HG02610 (cell line): Measurements from ENCODE around the gene FAF1.

Source experiments
- ATAC-seq: cut with Tn5 transposase; IDR thresholded peaks from one replicate; pipeline ENCODE4 v1.9.1; 2021; ENCODE audit warnings: mild to moderate bottlenecking, moderate library complexity; ENCODE audit not compliant: unreplicated experiment

Gene FAF1

GRCh38 chr1:50521703-50522102, 438.4 kb downstream of the FAF1 start:
- no peak for ATAC-seq

- ATAC-seq, result no peak
These were observed 442.6 kb downstream of the FAF1 start for GRCh38 chr1:50517488-50517887.

- ATAC-seq, result no peak
These were observed 444.0 kb downstream of the FAF1 start for GRCh38 chr1:50516056-50516455.

DNA sequence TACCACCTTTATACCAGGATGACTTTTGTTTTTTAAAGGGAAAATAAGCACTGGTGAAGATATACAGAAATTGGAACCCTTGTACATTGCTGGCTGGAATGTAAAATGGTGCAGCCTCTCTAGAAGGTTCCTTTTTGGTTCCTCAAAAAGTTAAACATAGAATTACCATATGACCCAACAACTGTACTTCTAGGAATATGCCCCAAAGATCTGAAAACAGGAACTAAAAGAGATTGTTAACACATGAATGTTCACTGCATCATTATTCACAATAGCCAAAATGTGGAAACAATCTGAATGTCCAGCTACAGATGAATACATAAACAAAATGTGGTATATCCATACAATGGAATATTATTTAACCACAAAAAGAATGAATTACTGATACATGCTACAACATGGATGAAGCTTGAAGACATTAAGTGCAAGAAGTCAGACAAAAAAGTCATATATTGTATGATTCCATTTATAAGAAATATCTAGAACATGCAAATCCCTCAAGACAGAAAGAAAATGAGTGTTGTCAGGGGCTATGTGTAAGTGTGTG, 452.0 kb downstream of the FAF1 start:
- ATAC-seq, result no peak

- ATAC-seq, result no peak
These were observed 454.6 kb downstream of the FAF1 start for GRCh38 chr1:50505427-50505826.

DNA sequence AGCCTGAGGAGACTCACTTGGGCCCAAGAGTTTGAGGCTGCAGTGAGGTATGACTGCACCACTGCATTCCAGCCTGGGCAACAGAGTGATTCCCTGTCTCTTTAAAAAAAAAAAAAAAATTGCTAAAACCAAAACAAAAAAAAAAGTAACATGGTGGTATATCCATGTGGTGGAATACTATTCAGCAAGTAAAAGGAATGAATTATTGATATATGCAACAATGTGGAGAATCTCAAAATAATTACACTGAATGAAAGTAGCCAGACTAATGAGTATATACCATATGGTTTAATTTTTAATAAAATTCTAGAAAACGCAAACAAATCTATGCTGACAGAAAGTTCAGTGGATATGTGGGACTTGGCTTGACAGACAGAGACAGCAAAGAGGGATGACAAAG, 456.6 kb downstream of the FAF1 start:
- ATAC-seq, result no peak

DNA sequence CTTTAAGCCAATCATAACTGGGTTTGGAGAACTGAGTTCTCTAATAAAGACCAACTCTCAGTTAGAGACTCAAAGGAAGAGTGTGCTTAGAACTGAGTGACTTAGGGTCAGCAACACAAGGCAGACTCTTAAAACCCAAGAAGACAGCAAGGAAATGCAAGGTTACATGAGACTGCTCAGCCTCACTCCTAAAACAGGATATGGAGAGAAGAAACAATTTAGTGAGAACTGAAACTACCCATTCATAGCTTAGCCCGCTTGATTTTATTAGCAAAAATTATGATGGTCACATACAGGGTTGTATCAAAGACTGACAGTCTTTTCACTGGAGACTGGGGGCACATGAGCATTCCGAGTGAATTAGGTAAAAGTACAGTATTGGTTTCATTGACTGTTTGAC, 457.9 kb downstream of the FAF1 start:
- ATAC-seq, result no peak

GRCh38 chr1:50497007-50497406, 463.1 kb downstream of the FAF1 start:
- ATAC-seq, result no peak

DNA sequence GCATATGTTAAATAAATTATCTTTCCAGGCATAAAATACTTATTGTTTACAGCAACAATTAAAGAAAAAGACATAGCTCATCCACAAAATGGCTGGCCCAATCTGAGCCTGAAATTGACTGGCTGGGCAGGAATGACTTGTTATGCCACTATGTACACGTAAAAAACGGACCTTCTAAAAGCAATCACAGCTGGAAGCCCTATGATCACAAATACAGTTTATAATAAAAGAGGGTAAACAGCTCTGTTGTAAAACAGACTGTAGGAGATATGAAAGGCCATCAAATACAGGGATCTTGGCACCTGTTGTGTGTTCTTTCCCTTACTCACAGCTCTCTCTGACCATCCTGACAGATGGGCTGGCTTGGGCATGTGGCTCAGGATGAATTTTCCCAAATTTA, 466.4 kb downstream of the FAF1 start:
- ATAC-seq, result no peak

- no peak for ATAC-seq
These were observed 467.9 kb downstream of the FAF1 start for GRCh38 chr1:50492142-50492541.

DNA sequence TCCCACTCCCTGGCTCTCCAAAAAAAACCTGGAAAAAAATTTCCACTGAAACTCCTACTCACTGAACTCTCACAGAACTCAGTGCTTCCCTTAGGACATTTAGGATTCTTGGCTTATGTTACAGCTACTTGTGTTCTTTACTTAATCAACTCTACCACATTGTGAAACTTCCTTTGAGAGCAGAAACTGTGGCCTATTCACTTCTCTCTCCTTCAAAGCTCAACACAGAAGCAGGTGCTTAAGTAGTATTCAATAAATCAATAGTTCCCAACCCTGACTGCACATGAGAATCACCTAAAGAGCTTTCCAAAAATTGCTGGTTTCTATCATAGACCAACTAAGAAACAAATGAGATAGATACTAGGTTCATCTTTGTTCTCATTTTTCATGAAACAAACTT, 468.9 kb downstream of the FAF1 start:
- ATAC-seq, result no peak

DNA sequence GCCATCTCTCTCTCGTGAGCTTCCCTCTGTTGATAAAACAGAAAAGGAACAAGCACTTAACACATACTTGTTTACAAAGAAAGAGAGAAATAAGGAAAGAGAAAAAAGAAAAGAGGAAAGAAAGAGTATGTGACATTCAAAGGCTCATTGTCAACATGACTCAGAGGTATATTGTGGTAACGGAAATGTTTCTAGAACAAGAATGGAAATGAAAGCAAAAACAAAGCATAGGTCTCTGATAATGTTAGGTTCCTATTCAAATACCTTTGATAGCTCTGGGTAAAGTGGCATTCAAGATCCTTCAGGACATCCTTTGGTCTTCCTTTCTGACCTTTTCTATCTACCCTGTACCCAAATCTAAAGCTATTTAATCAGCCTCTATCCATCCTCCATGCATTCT, 469.4 kb downstream of the FAF1 start:
- no peak for ATAC-seq

DNA sequence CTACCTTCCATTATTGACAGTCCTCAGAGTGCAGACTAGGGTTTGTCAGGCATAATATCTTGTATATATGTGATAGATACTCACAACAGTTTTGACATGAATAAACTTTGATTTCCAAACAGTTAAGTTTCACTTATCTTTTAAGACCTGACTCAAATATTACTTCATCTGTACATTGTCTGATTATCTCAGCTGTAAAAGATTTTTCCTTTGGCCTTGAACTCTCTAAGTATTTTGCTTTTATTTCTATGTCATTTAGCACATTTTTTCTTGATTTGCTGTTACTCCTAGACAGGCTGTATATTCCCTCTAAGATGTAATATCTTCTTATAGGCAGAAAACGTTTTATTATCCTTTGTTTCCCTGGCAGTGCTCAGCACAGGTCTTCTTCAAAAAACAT, 471.2 kb downstream of the FAF1 start:
- ATAC-seq, result no peak

DNA sequence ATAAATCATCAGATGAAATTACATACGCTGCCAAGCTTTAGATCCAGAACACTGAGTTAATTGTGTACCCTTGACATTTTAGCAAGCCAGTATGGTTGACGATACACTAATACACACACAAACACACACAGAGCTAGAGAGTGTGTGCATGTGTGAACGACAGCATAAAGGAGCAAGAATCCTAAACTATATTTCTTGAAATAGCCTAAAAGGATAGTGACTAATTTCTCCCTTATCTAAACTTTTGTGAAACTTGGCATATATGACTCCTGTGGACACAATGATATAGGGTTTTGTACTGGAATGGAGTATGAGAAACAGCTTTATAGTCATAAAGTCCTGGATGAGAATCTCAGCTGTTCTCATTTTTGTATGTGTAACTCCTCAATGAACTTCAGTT, 471.7 kb downstream of the FAF1 start:
- no peak for ATAC-seq

DNA sequence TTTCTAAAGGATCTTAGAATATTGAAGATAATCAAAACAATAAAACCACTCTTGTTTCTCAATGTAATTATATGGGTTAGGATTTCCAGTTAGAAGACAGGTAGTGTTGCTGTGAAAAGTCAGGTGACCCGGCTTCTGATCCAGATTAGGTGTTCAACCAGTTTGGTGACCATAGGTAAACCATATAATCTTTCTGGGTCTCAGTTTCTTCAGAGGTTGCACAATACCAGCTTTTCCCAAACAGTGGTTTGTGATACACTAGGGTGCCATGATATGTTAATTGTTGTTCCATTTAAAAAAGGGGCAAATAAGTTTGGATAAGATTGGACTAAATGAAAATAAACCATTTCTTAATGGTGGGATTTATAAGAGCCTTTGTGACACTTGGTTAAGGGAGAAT, 472.3 kb downstream of the FAF1 start:
- ATAC-seq, result no peak

DNA sequence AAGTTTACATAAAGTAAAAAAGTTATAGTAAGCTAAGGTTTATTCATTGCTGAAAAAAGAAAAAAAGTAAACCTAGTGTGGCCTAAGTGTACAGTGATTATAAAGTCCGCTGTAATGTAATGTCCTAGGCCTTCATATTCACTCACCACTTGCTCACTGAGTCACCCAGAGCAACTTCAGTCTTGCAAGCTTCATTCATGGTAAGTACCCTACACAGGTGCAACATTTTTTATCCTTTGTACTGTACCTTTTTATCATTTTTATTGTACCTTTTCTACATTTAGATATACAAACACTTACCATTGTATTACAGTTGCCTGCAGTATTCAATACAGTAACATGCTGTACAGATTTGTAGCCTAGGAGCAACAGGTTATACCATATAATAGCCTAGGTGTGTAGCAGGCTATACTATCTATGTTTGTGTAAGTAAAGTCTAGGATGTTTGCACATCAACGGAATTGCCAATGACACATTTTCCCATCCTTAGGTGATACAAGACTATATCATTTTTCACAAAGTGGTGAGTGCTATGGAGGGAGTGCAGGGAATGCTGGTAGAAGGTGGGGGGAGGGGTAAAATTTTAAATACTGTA, 478.8 kb downstream of the FAF1 start:
- no peak for ATAC-seq

DNA sequence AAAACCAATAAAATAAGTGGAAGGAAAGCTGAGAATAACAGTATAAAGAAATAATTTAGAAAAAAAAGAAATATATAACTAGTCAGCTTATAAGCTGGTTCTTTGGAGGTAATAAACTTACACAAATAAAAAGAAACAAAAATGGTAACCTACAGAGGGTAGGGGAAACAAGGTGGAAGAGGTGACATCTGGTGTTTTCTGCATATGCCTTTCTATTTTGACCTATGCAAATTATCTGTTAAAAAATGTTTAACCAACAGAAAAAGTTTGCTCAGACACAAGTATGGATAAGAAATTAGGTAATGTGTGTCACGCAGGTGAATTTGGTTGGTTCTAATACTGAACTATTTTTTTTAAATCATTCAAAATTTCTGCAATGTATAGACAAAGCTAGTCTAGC, 483.3 kb downstream of the FAF1 start:
- ATAC-seq, result no peak

- no peak for ATAC-seq
These were observed 484.9 kb downstream of the FAF1 start for GRCh38 chr1:50474859-50475809.

- ATAC-seq, result no peak
These were observed 486.6 kb downstream of the FAF1 start for GRCh38 chr1:50473513-50473912.

GRCh38 chr1:50471967-50472366, 488.1 kb downstream of the FAF1 start:
- no peak for ATAC-seq

GRCh38 chr1:50462964-50463363, 497.1 kb downstream of the FAF1 start:
- ATAC-seq, result no peak

DNA sequence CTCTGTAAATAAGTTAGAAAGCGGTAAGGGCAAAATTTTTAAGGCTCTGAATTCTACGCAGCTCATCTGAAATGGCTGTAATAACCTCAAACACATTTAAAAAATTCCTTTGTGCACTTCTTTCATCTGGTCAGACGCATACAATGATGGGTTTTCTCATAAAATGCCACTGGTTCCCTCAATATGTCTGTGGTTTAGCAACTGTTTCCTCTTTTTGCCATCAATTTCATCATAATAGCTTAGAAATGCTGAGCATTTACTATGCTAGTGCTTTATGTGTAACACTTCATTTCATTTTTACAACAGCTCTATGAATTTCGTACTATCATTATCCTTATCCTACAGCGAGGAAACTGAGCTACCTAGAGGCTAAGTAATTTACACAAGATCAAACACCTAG, 501.6 kb downstream of the FAF1 start:
- no peak for ATAC-seq
